GM21528 (cell line): ENCODE data around the gene MAPK10.

Experiments used
- ATAC-seq: cut with Tn5 transposase; IDR thresholded peaks from one replicate; pipeline ENCODE4 v1.9.1; 2021; ENCODE audit warnings: mild to moderate bottlenecking, moderate library complexity; ENCODE audit not compliant: unreplicated experiment, low FRiP score

MAPK10 gene

GRCh38 chr4:85951099-85951498, 408.8 kb downstream of the MAPK10 start:
- ATAC-seq: no peak

GRCh38 chr4:85946821-85947220, 413.0 kb downstream of the MAPK10 start:
- no peak for ATAC-seq

- ATAC-seq: no peak
Observed at GRCh38 chr4:85942107-85942506, 417.7 kb downstream of the MAPK10 start.

GRCh38 chr4:85940151-85940550, 419.7 kb downstream of the MAPK10 start:
- no peak for ATAC-seq
